ENCODE results near the gene MT1H. TPM values are rescaled to one million over a fixed set of nuclear protein-coding genes. Genes with fewer than 3 reads are reported as not detected.

MT1H gene
- total RNA-seq, 2 experiments from 2014 or later = not detected

DNA sequence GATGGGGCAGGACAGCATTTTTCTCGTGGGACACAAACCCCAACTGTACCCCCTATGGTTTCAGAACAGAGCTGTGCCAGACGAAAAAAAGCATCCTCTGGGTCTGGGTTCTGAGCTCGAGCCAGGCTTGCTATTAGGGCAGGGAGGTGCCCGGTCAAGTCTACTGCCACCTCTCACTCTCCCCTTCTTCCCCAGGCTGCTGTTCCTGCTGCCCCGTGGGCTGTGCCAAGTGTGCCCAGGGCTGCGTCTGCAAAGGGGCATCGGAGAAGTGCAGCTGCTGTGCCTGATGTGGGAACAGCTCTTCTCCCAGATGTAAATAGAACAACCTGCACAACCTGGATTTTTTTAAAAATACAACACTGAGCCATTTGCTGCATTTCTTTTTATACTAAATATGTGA is 42.9 kb upstream of the MT1H start:
- H3K27me3 ChIP-seq (ENCODE audit: control insufficient read depth in 1 of 2, insufficient read depth in 2 of 2, low read length in 2 of 2) = peaks cover 8 to 18% of the 10 kb centered on the region in 2 experiments
- H3K4me3 Mint-ChIP-seq = no peak overlapping the region
- no peaks in the 10 kb centered on the region for H3K36me3 Mint-ChIP-seq (ENCODE audit: low read depth)
- no peak overlapping the region for H3K27ac Mint-ChIP-seq
- H3K4me1 Mint-ChIP-seq (ENCODE audit: low read depth) = peaks cover 16% of the 10 kb centered on the region
- H3K9me3 ChIP-seq (ENCODE audit: control insufficient read depth in 1 of 2, insufficient read depth in 1 of 2, low read length in 2 of 2) = no peaks in the 10 kb centered on the region
- DNase-seq (no peak), ATAC-seq (ENCODE audit: poor library complexity) (no peak)
- intact Hi-C loops (cut with DNase I, micrococcal nuclease) = no loop called here
- no peaks in the 10 kb centered on the region for H3K36me3 ChIP-seq (ENCODE audit: insufficient read depth, low read length)
- peaks cover 55% of the 10 kb centered on the region for H3K27me3 Mint-ChIP-seq
- TF ChIP-seq, protein P1, sequence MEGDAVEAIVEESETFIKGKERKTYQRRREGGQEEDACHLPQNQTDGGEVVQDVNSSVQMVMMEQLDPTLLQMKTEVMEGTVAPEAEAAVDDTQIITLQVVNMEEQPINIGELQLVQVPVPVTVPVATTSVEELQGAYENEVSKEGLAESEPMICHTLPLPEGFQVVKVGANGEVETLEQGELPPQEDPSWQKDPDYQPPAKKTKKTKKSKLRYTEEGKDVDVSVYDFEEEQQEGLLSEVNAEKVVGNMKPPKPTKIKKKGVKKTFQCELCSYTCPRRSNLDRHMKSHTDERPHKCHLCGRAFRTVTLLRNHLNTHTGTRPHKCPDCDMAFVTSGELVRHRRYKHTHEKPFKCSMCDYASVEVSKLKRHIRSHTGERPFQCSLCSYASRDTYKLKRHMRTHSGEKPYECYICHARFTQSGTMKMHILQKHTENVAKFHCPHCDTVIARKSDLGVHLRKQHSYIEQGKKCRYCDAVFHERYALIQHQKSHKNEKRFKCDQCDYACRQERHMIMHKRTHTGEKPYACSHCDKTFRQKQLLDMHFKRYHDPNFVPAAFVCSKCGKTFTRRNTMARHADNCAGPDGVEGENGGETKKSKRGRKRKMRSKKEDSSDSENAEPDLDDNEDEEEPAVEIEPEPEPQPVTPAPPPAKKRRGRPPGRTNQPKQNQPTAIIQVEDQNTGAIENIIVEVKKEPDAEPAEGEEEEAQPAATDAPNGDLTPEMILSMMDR (IDR thresholded peaks at IDR 0.05) = no peak
- ChIA-PET POLR2A (interaction anchor here (1.9 kb wide), 1 partner anchor 18 kb away, joined by 8 read pairs; the partner anchor contains the start of gene MT2A), CTCF (no interaction called here)
- peaks cover 21% of the 10 kb centered on the region for H3K4me1 ChIP-seq (ENCODE audit: insufficient read depth, low read length)
- H3K27ac ChIP-seq (ENCODE audit: low read depth in 1 of 2, low read length in 2 of 2) = no peak overlapping the region
- H3K9me3 Mint-ChIP-seq = no peaks in the 10 kb centered on the region
- no peak overlapping the region for H3K4me3 ChIP-seq (ENCODE audit: low read length)

DNA sequence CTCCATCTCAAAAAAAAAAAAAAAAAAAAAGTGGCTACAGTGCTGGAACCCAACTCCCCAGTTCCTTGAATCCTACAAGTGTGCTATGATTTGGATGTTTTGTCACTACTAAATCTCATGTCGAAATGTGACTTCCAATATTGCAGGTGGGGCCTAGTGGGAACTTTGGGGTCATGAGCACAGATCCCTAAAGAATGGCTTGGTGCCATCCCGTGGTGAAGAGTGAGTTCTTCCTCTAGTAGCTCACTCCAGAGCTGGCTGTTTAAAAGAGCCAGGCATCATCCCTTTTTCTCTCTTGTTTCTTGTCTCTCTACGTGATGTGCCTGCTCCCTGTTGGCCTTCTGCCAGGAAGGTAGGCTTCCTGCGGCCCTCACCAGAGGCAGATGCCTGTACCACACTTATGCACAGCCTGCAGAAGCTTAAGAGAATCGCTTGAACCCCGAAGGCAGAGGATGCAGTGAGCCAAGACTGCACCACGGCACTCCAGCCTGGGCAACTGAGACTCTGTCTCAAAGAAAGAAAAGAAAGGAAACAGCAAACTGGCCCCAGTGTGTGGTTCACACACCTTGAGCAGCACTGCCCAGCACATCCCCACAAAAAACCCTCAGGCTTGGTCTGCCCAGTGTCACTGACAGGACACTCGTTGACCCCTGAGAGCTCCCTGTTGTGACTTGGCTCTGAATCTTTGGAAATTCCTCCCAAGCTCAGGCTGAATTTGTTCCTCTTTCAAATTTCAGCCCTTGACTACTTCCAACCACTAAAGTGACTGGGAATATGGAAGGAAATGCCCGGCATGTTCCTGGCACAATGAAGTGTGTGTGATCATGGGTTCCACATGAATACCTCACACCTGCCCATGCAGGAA is 40.9 kb upstream of the MT1H start:
- no peaks in the 10 kb centered on the region for H3K36me3 Mint-ChIP-seq (ENCODE audit: low read depth)
- H3K9me3 ChIP-seq (ENCODE audit: control insufficient read depth in 1 of 2, insufficient read depth in 1 of 2, low read length in 2 of 2) = peaks cover 0 to 4% of the 10 kb centered on the region in 2 experiments
- H3K27me3 ChIP-seq (ENCODE audit: control insufficient read depth in 1 of 2, insufficient read depth in 2 of 2, low read length in 2 of 2) = peaks cover 25 to 38% of the 10 kb centered on the region in 2 experiments
- ChIA-PET POLR2A (no interaction called here), CTCF (no interaction called here)
- H3K4me1 Mint-ChIP-seq (ENCODE audit: low read depth) = peaks cover 25% of the 10 kb centered on the region
- H3K27me3 Mint-ChIP-seq = peaks cover 76% of the 10 kb centered on the region
- no peak overlapping the region for H3K4me3 ChIP-seq (ENCODE audit: low read length)
- H3K4me1 ChIP-seq (ENCODE audit: insufficient read depth, low read length) = peaks cover 35% of the 10 kb centered on the region
- no peaks in the 10 kb centered on the region for H3K36me3 ChIP-seq (ENCODE audit: insufficient read depth, low read length)
- no peak for DNase-seq
- H3K4me3 Mint-ChIP-seq = no peak overlapping the region
- no peak for ATAC-seq (ENCODE audit: poor library complexity)
- H3K9me3 Mint-ChIP-seq = no peaks in the 10 kb centered on the region
- TF ChIP-seq, protein P1 (IDR thresholded peaks at IDR 0.05) = no peak
- H3K27ac ChIP-seq (ENCODE audit: low read depth in 1 of 2, low read length in 2 of 2) = no peak overlapping the region
- intact Hi-C loops (cut with DNase I, micrococcal nuclease) = no loop called here
- H3K27ac Mint-ChIP-seq = no peak overlapping the region

DNA sequence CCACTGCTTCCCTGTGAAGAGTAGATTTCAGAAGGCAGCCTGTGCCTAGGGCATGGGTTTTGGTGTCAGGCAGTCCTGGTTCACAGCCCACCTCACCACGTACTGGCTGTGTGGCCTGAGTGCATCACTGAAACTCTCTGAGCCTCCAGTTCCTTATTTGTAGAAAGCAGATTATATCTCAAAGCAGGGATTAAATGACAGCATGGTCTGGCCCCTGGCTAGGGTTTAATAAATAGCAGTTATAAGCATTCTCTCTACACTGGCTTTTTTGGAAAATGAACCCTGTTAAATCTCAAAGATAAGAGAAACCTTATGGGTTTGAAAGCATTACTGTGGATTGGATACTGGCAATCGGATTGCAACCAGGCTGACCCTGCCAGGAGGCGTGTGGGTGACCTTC is 40.1 kb upstream of the MT1H start:
- Mint-ChIP-seq H3K9me3 (no peaks in the 10 kb centered on the region), H3K4me3 (no peak overlapping the region), H3K27ac (no peak overlapping the region), H3K27me3 (peaks cover 84% of the 10 kb centered on the region), H3K4me1 (ENCODE audit: low read depth) (peaks cover 33% of the 10 kb centered on the region), H3K36me3 (ENCODE audit: low read depth) (no peaks in the 10 kb centered on the region)
- Histone ChIP-seq H3K4me1 (ENCODE audit: insufficient read depth, low read length) (peaks cover 37% of the 10 kb centered on the region), H3K4me3 (ENCODE audit: low read length) (no peak overlapping the region), H3K27me3 (ENCODE audit: control insufficient read depth in 1 of 2, insufficient read depth in 2 of 2, low read length in 2 of 2) (peaks cover 32 to 46% of the 10 kb centered on the region in 2 experiments), H3K27ac (ENCODE audit: low read depth in 1 of 2, low read length in 2 of 2) (no peak overlapping the region), H3K36me3 (ENCODE audit: insufficient read depth, low read length) (no peaks in the 10 kb centered on the region), H3K9me3 (ENCODE audit: control insufficient read depth in 1 of 2, insufficient read depth in 1 of 2, low read length in 2 of 2) (peaks cover 0 to 4% of the 10 kb centered on the region in 2 experiments)
- DNase-seq = no peak
- ATAC-seq (ENCODE audit: poor library complexity) = no peak
- intact Hi-C loops (cut with DNase I, micrococcal nuclease) = no loop called here
- TF ChIP-seq, protein P1 (IDR thresholded peaks at IDR 0.05) = no peak
- POLR2A ChIA-PET = interaction anchor here (0.9 kb wide), 1 partner anchor 53 kb away, joined by 3 read pairs; the partner anchor contains the start of gene MT1X
- CTCF ChIA-PET = no interaction called here

Data from CD4-positive, alpha-beta T cell (primary cell).